ENCODE results near the gene BBLN. TPM values are rescaled to one million over a fixed set of nuclear protein-coding genes. Genes with fewer than 3 reads are reported as not detected.

Gene BBLN
- total RNA-seq, 2 donors from 2014 or later = 208 to 329 TPM

DNA sequence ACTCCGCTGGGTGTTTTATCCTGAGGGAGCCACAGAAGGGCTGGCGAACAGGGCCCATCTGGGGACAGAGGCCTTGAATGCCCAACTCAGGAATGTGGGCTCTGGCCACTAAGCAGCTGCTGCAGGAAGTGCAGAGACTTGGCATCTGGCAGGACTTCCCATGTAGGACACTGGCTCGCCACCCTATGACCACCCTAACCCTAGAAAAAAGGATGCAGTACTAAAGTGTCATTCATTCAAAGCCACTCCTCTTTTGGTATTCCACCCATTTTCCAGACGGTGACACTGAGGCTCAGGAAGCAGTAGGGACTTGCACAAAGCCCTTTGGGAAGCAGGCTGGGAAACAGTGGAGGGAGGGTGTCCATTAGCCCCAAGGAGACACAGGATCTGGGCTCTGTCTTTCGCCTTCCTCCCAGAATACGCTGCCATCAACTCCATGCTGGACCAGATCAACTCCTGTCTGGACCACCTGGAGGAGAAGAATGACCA lies 3.0 kb downstream of the BBLN start:
- peaks cover 12 to 25% of the 10 kb centered on the region in 2 donors for H3K4me1 ChIP-seq (ENCODE audit: control insufficient read depth in 1 of 2, low read depth in 2 of 2)
- ATAC-seq (ENCODE audit: insufficient number of reproducible peaks, low FRiP score, low read depth) (no peak), DNase-seq (ENCODE audit: low spot score) (no peak)
- no peak overlapping the region for H3K27ac ChIP-seq
- H3K9me3 ChIP-seq = no peaks in the 10 kb centered on the region
- H3K4me3 ChIP-seq = no peak overlapping the region
- no peaks in the 10 kb centered on the region for H3K27me3 ChIP-seq (replicated peaks; ENCODE audit: insufficient read depth)
- TF ChIP-seq, protein P1, sequence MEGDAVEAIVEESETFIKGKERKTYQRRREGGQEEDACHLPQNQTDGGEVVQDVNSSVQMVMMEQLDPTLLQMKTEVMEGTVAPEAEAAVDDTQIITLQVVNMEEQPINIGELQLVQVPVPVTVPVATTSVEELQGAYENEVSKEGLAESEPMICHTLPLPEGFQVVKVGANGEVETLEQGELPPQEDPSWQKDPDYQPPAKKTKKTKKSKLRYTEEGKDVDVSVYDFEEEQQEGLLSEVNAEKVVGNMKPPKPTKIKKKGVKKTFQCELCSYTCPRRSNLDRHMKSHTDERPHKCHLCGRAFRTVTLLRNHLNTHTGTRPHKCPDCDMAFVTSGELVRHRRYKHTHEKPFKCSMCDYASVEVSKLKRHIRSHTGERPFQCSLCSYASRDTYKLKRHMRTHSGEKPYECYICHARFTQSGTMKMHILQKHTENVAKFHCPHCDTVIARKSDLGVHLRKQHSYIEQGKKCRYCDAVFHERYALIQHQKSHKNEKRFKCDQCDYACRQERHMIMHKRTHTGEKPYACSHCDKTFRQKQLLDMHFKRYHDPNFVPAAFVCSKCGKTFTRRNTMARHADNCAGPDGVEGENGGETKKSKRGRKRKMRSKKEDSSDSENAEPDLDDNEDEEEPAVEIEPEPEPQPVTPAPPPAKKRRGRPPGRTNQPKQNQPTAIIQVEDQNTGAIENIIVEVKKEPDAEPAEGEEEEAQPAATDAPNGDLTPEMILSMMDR (IDR thresholded peaks at IDR 0.05) = no peak
- H3K36me3 ChIP-seq = peaks cover 34% of the 10 kb centered on the region

DNA sequence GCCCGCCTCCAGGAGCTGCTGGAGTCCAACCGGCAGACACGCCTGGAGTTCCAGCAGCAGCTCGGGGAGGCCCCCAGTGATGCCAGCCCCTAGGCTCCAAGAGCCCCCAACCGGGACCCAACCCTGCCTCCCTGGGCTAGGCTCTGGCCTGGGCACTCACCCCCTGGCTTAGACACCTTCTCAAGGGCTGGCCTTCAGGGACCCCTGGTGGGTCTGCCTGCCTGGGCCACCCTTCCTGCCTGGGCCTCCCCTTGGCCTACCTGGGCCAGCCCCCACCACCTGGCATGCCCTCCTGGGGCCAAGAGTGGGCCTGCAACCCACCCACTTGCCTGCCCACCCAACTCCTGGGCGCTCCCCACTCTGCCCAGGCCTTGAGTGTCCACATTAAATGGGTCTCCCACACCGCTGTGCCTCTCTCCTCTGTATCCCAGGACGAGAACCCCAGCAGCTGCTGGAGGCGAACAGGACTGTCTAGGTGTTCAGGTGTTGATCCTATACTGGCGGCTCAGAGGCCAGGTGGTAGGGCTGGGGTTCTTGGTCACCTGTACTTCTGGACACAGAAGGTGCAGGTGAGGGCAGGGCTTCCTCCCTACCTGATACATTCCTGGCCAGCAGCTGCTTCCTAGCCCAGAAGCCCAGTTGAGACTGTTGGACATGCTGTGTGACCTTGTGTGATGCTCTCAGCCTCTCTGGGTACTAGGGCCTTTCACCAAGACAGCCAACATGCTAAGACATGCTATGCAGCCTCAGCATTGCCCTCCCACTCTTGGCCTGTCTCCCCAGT lies 3.6 kb downstream of the BBLN start:
- TF ChIP-seq, protein P1 (IDR thresholded peaks at IDR 0.05) = no peak
- peaks cover 12 to 25% of the 10 kb centered on the region in 2 donors for H3K4me1 ChIP-seq (ENCODE audit: control insufficient read depth in 1 of 2, low read depth in 2 of 2)
- no peaks in the 10 kb centered on the region for H3K27me3 ChIP-seq (replicated peaks; ENCODE audit: insufficient read depth)
- ATAC-seq (ENCODE audit: insufficient number of reproducible peaks, low FRiP score, low read depth) = no peak
- H3K36me3 ChIP-seq = peaks cover 34% of the 10 kb centered on the region
- no peak overlapping the region for H3K4me3 ChIP-seq
- no peaks in the 10 kb centered on the region for H3K9me3 ChIP-seq
- no peak for DNase-seq (ENCODE audit: low spot score)
- no peak overlapping the region for H3K27ac ChIP-seq

DNA sequence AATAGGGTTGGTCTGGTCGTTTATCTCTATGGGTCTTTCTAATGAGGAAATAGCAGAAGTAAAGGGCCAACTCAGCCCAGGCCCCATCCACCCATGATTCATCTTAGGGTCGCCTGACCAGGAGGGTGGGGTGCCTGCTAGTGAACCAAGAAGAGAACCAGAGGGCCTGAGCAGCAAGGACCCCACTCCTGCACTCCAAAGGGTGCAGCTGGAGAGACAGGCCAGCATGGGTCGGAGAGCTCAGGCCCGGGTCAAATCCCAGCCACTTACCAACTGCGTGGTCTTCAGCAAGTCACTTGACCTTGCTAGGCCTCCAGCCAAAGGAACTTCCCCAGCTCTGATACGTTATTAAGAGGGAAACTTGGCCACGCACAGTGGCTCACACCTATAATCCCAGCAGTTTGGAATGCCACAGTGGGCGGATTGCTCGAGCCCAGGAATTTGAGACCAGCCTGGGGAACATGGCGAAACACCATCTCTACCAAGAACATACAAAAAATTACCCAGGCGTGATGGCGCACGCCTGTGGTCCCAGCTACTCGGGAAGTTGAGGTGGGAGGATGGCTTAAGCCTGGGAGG lies 4.3 kb downstream of the BBLN start:
- no peak for DNase-seq (ENCODE audit: low spot score)
- ATAC-seq (ENCODE audit: insufficient number of reproducible peaks, low FRiP score, low read depth) = no peak
- H3K9me3 ChIP-seq = no peaks in the 10 kb centered on the region
- TF ChIP-seq, protein P1 (IDR thresholded peaks at IDR 0.05) = no peak
- H3K4me1 ChIP-seq (ENCODE audit: control insufficient read depth in 1 of 2, low read depth in 2 of 2) = peaks cover 12 to 25% of the 10 kb centered on the region in 2 donors
- H3K27me3 ChIP-seq (replicated peaks; ENCODE audit: insufficient read depth) = no peaks in the 10 kb centered on the region
- peaks cover 39% of the 10 kb centered on the region for H3K36me3 ChIP-seq
- no peak overlapping the region for H3K4me3 ChIP-seq
- no peak overlapping the region for H3K27ac ChIP-seq

DNA sequence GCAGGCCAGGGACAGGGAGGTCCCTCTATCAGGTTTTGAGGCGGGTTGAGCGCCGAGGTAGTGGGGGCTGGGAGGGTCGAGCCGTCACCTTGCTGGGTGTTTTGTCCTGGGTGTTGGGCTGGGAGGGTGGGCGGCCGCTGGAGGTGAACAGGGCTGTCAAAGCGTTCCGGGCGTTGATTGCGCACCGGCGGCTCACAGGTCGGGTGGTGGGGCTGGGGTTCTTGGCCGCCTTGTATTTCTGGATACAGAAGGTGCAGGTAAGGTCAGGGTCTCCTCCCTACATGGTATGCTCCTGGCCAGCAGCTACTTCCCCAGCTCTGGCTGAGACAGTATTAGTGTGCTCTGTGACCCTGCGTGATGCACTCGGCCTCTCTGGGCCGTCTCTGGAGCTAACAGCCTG lies 6.1 kb downstream of the BBLN start:
- Histone ChIP-seq H3K9me3 (no peaks in the 10 kb centered on the region), H3K36me3 (peaks cover 50% of the 10 kb centered on the region), H3K4me3 (no peak overlapping the region), H3K27ac (no peak overlapping the region), H3K4me1 (ENCODE audit: control insufficient read depth in 1 of 2, low read depth in 2 of 2) (peaks cover 7 to 18% of the 10 kb centered on the region in 2 donors), H3K27me3 (replicated peaks; ENCODE audit: insufficient read depth) (no peaks in the 10 kb centered on the region)
- no peak for DNase-seq (ENCODE audit: low spot score)
- no peak for ATAC-seq (ENCODE audit: insufficient number of reproducible peaks, low FRiP score, low read depth)
- TF ChIP-seq, protein P1 (IDR thresholded peaks at IDR 0.05) = no peak

DNA sequence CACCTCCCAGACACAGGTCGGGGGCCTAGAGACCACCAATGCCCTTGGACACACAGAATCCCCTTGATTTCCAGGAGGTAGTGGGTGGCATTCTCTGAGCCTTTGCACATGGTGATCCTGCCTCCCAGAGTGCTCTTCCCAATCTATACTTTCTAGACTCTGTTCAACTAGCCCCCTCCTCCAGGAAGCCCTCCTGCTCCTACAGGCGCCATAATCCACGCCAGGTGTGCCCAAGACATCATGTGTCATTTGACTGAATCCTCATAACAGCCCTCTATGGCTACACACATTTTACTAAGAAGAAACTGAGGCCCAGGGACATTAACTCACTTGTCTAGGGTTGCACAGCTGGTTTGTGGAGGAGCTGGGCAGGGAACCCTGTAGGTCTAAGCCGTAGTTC lies 7.1 kb downstream of the BBLN start:
- TF ChIP-seq, protein P1 (IDR thresholded peaks at IDR 0.05) = no peak
- Histone ChIP-seq H3K4me1 (ENCODE audit: control insufficient read depth in 1 of 2, low read depth in 2 of 2) (peaks cover 0 to 8% of the 10 kb centered on the region in 2 donors), H3K36me3 (peaks cover 50% of the 10 kb centered on the region), H3K4me3 (no peak overlapping the region), H3K27me3 (replicated peaks; ENCODE audit: insufficient read depth) (no peaks in the 10 kb centered on the region), H3K27ac (no peak overlapping the region), H3K9me3 (no peaks in the 10 kb centered on the region)
- DNase-seq (ENCODE audit: low spot score) (no peak), ATAC-seq (ENCODE audit: insufficient number of reproducible peaks, low FRiP score, low read depth) (no peak)

All from thoracic aorta (tissue), 2 donors.